GM23338 (cell line): ENCODE results near the gene RIPPLY1. TPM values are rescaled to one million over a fixed set of nuclear protein-coding genes. Genes with fewer than 3 reads are reported as not detected.
A peak's percentile ranks its signal among the peaks of the same experiment; 100 is the strongest.

ENCODE experiments used
- ATAC-seq: fragments of 200-7000 bp; cut with Tn5 transposase; 3 replicates; pipeline ENCODE4 v1.9.1; 2020
- DNase-seq: peaks from one replicate; pipeline ENCODE4 v3.0.0-alpha.2; 2015; ENCODE audit warnings: low spot score
- H2AFZ ChIP-seq: fragments of 200-600 bp; sonication (generic); 2 replicates; pipeline ENCODE4 v1.8.0; 2016; ENCODE audit warnings: antibody characterized with exemption, mild to moderate bottlenecking, moderate library complexity
- H3F3A ChIP-seq: fragments of 200-600 bp; sonication (generic); replicated peaks from 2 replicates; pipeline ENCODE4 v1.8.0; 2017; ENCODE audit warnings: antibody characterized with exemption, mixed run types, low read depth
- H3K27ac ChIP-seq: fragments of 200-600 bp; sonication (generic); 2 replicates; pipeline ENCODE4 v1.6.1; 2016; ENCODE audit warnings: low read depth
- H3K27me3 ChIP-seq: fragments of 200-600 bp; sonication (generic); 2 replicates; pipeline ENCODE4 v1.8.0; 2016; ENCODE audit warnings: mild to moderate bottlenecking, mixed run types, moderate library complexity; ENCODE audit not compliant: insufficient read depth
- H3K36me3 ChIP-seq: fragments of 200-600 bp; sonication (generic); 2 replicates; pipeline ENCODE4 v1.8.0; 2016; ENCODE audit warnings: mild to moderate bottlenecking; ENCODE audit not compliant: insufficient read depth
- H3K4me1 ChIP-seq: fragments of 200-600 bp; sonication (generic); 2 replicates; pipeline ENCODE4 v1.8.0; 2016; ENCODE audit warnings: mild to moderate bottlenecking, moderate library complexity; ENCODE audit not compliant: insufficient read depth
- H3K4me2 ChIP-seq: fragments of 200-600 bp; sonication (generic); 2 replicates; pipeline ENCODE4 v1.7.1; 2017; ENCODE audit warnings: mixed run types
- H3K4me3 ChIP-seq: fragments of 200-600 bp; sonication (generic); 2 replicates; pipeline ENCODE4 v1.6.1; 2016; ENCODE audit warnings: mixed run types
- H3K79me2 ChIP-seq: fragments of 200-600 bp; sonication (generic); replicated peaks from 2 replicates; pipeline ENCODE4 v1.8.0; 2017; ENCODE audit warnings: mild to moderate bottlenecking; ENCODE audit not compliant: insufficient read depth
- H3K9me2 ChIP-seq: fragments of 200-600 bp; sonication (generic); 2 replicates; pipeline ENCODE4 v1.8.0; 2017; ENCODE audit not compliant: insufficient read depth
- H4K20me1 ChIP-seq: fragments of 200-600 bp; sonication (generic); replicated peaks from 2 replicates; pipeline ENCODE4 v1.8.0; 2017; ENCODE audit warnings: mild to moderate bottlenecking; ENCODE audit not compliant: insufficient read depth
- H3K27ac Mint-ChIP-seq: 2 replicates; pipeline ENCODE4 v1.8.0; 2020; ENCODE audit warnings: inconsistent platforms, mild to moderate bottlenecking, moderate library complexity, mixed read lengths
- H3K27me3 Mint-ChIP-seq: 3 replicates; pipeline ENCODE4 v1.8.0; 2022; ENCODE audit warnings: low read depth, mild to moderate bottlenecking, moderate library complexity, mixed read lengths, inconsistent platforms; ENCODE audit not compliant: insufficient read depth, poor library complexity
- H3K36me3 Mint-ChIP-seq: 3 replicates; pipeline ENCODE4 v1.8.0; 2021; ENCODE audit warnings: low read depth, mild to moderate bottlenecking, inconsistent platforms, moderate library complexity, mixed read lengths
- H3K4me1 Mint-ChIP-seq: 3 replicates; pipeline ENCODE4 v1.8.0; 2020; ENCODE audit warnings: mild to moderate bottlenecking, inconsistent platforms, mixed read lengths
- H3K4me3 Mint-ChIP-seq: 3 replicates; pipeline ENCODE4 v1.8.0; 2021; ENCODE audit warnings: moderate library complexity, mild to moderate bottlenecking, inconsistent platforms, mixed read lengths
- H3K9me3 Mint-ChIP-seq: 3 replicates; pipeline ENCODE4 v1.8.0; 2020; ENCODE audit warnings: moderate library complexity, mild to moderate bottlenecking, inconsistent platforms, mixed read lengths
- EZH2 ChIP-seq: fragments of 200-600 bp; sonication (generic); IDR thresholded peaks from one replicate; pipeline ENCODE4 v1.8.0; 2017; ENCODE audit warnings: antibody characterized with exemption, mild to moderate bottlenecking, low read depth; ENCODE audit not compliant: unreplicated experiment
- EZH2phosphoT487 ChIP-seq: fragments of 200-600 bp; sonication (generic); IDR thresholded peaks from one replicate; pipeline ENCODE4 v1.8.1; 2018; ENCODE audit warnings: antibody characterized with exemption; ENCODE audit not compliant: unreplicated experiment
- JUNB ChIP-seq: IDR thresholded peaks from one replicate; pipeline ENCODE4 v1.6.1; 2016; ENCODE audit warnings: antibody characterized with exemption; ENCODE audit not compliant: unreplicated experiment
- NANOG ChIP-seq: IDR thresholded peaks from 2 replicates; pipeline ENCODE4 v1.6.1; 2016; ENCODE audit warnings: antibody characterized with exemption, borderline replicate concordance
- POLR2AphosphoS5 ChIP-seq: IDR thresholded peaks from 2 replicates; pipeline ENCODE4 v1.6.1; 2016; ENCODE audit warnings: antibody characterized with exemption, low read depth
- polyA plus RNA-seq: library from polyadenylated mRNA; unstranded; fragments of >200 nt; fragmentation: Nextera tagmentation; extraction: Ambion mirVana; gene quantifications from 2 replicates; pipeline ENCODE4 v1.2.1, GENCODE V29; 2016
- total RNA-seq: library from RNA; depleted of rRNA; stranded (reverse); fragments of >200 nt; shearing (Covaris generic); gene quantifications from 2 replicates; pipeline ENCODE4 v1.2.3, GENCODE V29; 2014
- TF ChIP-seq, protein P1 (sequence below), 2 experiments: fragments of 200-600 bp in 1 of 2; sonication (generic) in 1 of 2; conservative IDR thresholded peaks; 2 replicates each; pipeline versions ENCODE4 v1.5.1 to v1.6.1; 2016 to 2017; ENCODE audit warnings: antibody characterized with exemption in 2 of 2, low read depth in 2 of 2, mild to moderate bottlenecking in 2 of 2, moderate library complexity in 1 of 2
- TF ChIP-seq, protein P2 (sequence below): IDR thresholded peaks from one replicate; pipeline ENCODE4 v1.6.1; 2018; ENCODE audit warnings: antibody characterized with exemption; ENCODE audit not compliant: unreplicated experiment

RIPPLY1 gene
- total and polyA plus RNA-seq, 2 experiments from 2014 or later: not detected

DNA sequence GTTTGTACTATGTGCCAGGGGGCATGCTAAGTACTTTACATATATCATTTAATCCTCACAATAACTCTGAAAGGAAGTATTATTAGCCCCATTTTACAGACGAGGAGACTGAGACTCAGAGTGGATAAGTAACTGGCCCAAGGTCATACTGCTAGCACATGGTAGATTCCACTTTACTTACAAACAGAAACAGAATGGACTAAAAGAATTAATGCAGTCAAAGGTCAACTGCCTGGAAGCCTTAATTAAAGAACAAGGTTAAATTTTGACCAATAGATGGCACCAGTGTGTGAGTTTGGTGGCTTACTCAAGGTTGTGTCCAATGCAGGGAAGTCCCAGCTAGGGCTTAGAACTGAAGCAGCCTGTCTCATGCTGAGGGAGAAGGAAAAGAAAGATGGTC lies 4.7 kb downstream of the RIPPLY1 start:
- Histone ChIP-seq H3F3A (no peaks in the 10 kb centered on the region), H3K27me3 (no peaks in the 10 kb centered on the region), H4K20me1 (no peaks in the 10 kb centered on the region), H2AFZ (no peak overlapping the region), H3K4me2 (no peak overlapping the region), H3K27ac (no peak overlapping the region), H3K36me3 (no peaks in the 10 kb centered on the region), H3K4me3 (no peak overlapping the region), H3K79me2 (no peaks in the 10 kb centered on the region), H3K9me2 (no peaks in the 10 kb centered on the region), H3K4me1 (no peaks in the 10 kb centered on the region)
- H3K27me3 Mint-ChIP-seq: no peaks in the 10 kb centered on the region
- no peaks in the 10 kb centered on the region for H3K9me3 Mint-ChIP-seq
- peaks cover 7% of the 10 kb centered on the region; the same call in 2 of the 3 replicates for H3K4me1 Mint-ChIP-seq
- peak; percentile 67 for DNase-seq
- no peak overlapping the region for H3K4me3 Mint-ChIP-seq
- H3K27ac Mint-ChIP-seq: no peak overlapping the region
- no peaks in the 10 kb centered on the region for H3K36me3 Mint-ChIP-seq
- ATAC-seq: peak; percentile 76
- TF ChIP-seq, protein P1, sequence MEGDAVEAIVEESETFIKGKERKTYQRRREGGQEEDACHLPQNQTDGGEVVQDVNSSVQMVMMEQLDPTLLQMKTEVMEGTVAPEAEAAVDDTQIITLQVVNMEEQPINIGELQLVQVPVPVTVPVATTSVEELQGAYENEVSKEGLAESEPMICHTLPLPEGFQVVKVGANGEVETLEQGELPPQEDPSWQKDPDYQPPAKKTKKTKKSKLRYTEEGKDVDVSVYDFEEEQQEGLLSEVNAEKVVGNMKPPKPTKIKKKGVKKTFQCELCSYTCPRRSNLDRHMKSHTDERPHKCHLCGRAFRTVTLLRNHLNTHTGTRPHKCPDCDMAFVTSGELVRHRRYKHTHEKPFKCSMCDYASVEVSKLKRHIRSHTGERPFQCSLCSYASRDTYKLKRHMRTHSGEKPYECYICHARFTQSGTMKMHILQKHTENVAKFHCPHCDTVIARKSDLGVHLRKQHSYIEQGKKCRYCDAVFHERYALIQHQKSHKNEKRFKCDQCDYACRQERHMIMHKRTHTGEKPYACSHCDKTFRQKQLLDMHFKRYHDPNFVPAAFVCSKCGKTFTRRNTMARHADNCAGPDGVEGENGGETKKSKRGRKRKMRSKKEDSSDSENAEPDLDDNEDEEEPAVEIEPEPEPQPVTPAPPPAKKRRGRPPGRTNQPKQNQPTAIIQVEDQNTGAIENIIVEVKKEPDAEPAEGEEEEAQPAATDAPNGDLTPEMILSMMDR (conservative IDR thresholded peaks at IDR 0.05; ENCODE audit: low read depth in 2 of 2): peak; percentile 38 to 70; a peak in 3 of 4 replicates
- TF ChIP-seq NANOG: no peak

DNA sequence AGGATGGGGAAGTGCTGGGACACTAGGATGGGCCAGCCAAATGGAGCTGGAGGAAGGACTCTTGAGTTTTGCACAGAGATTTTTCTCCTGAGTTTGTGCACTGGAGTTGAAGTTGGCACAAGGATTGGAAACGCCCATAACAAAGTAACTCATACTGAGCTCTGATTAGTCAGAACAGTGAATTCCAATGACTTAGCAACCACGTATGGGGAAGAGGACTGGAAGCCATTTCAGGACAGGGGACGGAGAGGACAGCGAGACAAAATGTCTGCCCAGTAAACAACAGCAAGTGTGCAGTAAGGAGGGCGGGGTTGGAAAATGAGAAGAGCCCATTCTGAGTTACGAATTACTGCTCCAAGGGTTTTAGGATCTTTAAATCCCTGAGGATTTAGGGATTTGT lies 5.9 kb downstream of the RIPPLY1 start:
- H3K4me3 ChIP-seq: no peak overlapping the region
- TF ChIP-seq JUNB (no peak), POLR2AphosphoS5 (no peak), EZH2phosphoT487 (no peak), EZH2 (no peak)
- TF ChIP-seq, protein P1 (conservative IDR thresholded peaks at IDR 0.05; ENCODE audit: low read depth in 2 of 2): no peak
- TF ChIP-seq, protein P2, sequence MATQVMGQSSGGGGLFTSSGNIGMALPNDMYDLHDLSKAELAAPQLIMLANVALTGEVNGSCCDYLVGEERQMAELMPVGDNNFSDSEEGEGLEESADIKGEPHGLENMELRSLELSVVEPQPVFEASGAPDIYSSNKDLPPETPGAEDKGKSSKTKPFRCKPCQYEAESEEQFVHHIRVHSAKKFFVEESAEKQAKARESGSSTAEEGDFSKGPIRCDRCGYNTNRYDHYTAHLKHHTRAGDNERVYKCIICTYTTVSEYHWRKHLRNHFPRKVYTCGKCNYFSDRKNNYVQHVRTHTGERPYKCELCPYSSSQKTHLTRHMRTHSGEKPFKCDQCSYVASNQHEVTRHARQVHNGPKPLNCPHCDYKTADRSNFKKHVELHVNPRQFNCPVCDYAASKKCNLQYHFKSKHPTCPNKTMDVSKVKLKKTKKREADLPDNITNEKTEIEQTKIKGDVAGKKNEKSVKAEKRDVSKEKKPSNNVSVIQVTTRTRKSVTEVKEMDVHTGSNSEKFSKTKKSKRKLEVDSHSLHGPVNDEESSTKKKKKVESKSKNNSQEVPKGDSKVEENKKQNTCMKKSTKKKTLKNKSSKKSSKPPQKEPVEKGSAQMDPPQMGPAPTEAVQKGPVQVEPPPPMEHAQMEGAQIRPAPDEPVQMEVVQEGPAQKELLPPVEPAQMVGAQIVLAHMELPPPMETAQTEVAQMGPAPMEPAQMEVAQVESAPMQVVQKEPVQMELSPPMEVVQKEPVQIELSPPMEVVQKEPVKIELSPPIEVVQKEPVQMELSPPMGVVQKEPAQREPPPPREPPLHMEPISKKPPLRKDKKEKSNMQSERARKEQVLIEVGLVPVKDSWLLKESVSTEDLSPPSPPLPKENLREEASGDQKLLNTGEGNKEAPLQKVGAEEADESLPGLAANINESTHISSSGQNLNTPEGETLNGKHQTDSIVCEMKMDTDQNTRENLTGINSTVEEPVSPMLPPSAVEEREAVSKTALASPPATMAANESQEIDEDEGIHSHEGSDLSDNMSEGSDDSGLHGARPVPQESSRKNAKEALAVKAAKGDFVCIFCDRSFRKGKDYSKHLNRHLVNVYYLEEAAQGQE: no peak
- H3K27me3 Mint-ChIP-seq: peaks cover 2% of the 10 kb centered on the region
- H3K36me3 Mint-ChIP-seq: no peaks in the 10 kb centered on the region
- no peaks in the 10 kb centered on the region for H3F3A ChIP-seq
- H3K79me2 ChIP-seq: no peaks in the 10 kb centered on the region
- H4K20me1 ChIP-seq: no peaks in the 10 kb centered on the region
- DNase-seq: no peak
- H3K9me2 ChIP-seq: no peaks in the 10 kb centered on the region
- H3K27ac ChIP-seq: no peak overlapping the region
- no peak for ATAC-seq
- H3K27me3 ChIP-seq: no peaks in the 10 kb centered on the region
- H3K9me3 Mint-ChIP-seq: no peaks in the 10 kb centered on the region
- H3K4me1 Mint-ChIP-seq: peaks cover 7% of the 10 kb centered on the region; the same call in 2 of the 3 replicates
- H3K4me3 Mint-ChIP-seq: no peak overlapping the region
- H3K4me2 ChIP-seq: no peak overlapping the region
- H3K27ac Mint-ChIP-seq: no peak overlapping the region; the same call in 1 of the 2 replicates
- H2AFZ ChIP-seq: 0 out of 2 replicates have a peak overlapping the region, but pooled peaks have one; percentile 38
- no peaks in the 10 kb centered on the region for H3K36me3 ChIP-seq
- H3K4me1 ChIP-seq: no peaks in the 10 kb centered on the region
